ENCODE measurements around the gene HSD17B2.

The HSD17B2 gene

GRCh38 chr16:82050909-82051357 is 15.9 kb downstream of the HSD17B2 start:
- no peak for DNase-seq

- DNase-seq, result no peak
These were observed 16.6 kb downstream of the HSD17B2 start for GRCh38 chr16:82051656-82052055.

- DNase-seq, result no peak
These were observed 20.1 kb downstream of the HSD17B2 start for GRCh38 chr16:82055117-82055516.

DNA sequence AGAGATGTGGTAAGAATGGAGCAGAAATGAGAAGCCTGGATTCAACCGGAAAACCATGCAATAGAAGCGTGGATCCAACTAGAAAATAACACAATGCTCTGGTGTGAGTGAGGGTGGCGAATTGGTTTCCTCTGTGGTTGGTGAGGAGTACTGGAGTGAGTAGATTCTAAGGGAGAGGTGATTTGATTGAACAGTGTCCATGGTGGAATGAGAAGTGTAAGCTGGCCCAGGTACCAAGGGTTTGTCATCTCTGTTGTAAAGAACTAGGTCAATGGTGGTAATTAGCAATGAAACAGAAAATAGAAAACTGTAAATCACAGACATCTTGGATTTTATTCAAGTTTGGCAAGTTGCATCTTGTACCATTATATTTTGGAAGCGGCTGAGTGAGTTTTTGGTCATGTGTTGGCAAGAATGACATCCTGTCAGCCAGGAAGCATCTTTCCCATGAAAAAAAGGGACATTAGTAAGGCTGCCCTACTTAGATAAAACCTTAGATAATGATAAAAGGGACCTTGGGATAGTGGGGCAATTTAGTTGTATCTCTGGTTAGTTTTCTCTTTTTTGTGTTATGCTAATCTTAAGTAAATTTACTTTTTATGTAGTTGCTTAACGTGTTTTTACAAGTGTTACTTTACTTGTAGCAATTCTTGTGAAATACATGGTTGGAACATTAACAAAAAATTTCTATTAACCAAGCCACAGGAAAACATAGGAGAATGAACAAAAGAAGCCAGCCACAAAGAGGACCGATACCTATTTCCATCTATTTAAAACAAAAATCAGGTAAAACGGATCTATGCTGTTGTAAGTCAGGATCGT is 20.9 kb downstream of the HSD17B2 start:
- DNase-seq, result no peak

DNA sequence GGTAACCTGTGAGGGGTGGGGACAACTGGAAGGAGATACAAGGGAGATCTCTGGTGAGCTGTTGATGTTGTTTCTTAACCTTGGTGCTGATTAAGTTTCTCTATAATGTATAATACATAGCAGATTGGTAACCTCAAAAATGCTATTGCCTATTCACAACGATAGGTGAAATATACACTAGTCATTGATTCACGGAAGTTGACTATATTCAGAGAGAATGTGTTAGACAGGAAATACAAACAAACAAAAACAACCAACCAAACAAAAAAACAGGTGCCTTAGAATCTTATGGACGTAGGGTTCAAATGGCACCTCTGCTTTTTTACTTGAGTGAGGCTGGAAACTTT is 21.5 kb downstream of the HSD17B2 start:
- no peak for DNase-seq

GRCh38 chr16:82059161-82059982 is 24.3 kb downstream of the HSD17B2 start:
- DNase-seq, result no peak

- DNase-seq, result no peak
These were observed 24.9 kb downstream of the HSD17B2 start for GRCh38 chr16:82059983-82060421.

DNA sequence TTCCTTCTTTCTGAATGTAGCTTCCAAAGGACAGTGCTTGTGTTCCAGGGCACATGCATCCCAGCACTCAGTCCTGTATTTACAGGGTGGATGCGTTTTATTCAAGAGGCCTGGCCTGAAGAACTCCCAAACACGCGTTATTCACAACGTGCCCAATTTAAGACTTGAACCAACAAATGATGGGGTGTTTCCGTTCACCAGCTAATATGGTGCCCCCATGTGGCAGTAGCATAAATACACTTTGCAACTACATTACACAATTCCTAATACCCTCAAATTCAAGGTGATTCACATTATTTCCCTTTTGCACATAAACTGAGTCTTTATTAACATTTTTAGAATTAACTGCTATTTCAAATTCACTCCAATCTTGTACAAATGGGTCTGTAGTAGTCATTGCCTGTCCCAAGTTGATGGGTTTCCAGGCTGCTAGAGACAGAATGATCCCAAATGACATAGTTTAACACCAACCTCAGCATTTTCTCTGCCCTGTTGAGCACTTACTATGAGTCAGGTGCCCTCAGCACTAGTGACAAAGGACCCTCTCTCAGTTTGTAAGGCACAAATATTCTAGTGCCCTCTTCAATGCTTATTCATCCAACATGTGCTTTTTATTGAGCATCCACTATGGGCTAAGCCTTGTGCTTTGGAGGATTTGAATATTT is 26.9 kb downstream of the HSD17B2 start:
- DNase-seq, result no peak

DNA sequence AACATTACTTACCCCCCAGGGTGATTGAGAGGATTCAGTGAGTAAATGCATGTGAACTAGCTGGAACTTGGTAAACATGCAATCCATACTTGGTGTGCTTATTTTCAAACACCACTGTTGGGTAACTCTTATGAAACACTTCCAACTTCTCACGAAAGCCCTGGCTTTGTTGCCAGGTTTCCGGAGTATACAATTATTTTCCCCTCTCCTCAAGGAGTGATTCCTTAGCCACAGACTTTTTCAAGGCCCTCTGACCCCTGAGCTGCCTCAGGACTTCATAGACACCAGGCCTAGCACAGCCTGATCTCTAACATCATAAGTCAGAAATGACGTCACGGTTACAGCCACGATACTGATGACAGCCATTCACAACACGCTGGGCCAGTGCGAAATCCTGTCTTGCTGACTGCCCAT is 27.6 kb downstream of the HSD17B2 start:
- DNase-seq, result no peak

DNA sequence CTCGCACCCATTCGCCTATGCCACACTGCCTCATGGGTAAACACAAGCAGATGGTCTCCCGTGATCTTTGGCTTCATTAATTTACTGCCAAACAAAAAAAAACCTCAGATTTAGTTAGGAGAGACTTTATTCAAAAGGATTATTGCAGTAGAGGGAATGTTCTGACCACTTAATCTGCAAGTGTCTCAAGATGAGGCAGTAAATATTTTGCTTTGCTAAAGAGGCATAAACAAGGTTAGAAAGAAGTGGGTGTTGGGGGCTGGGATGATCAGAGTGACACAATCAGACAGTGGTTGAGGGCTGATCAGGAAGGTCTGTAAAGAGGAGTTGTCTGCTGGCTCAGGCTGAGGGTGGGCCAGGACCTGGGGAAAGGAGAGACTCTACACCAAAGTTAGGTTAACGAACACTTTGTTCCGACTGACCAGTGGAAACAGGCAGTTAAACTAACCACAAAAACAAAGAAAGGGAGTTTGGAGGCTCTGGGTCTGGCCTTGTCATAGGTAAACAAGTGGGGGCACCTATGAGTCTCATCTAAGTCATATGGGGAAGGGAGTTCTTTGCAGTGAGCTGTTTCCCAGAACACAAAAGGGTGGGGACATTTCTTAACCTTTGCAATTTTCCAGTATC is 28.5 kb downstream of the HSD17B2 start:
- DNase-seq, result no peak

DNA sequence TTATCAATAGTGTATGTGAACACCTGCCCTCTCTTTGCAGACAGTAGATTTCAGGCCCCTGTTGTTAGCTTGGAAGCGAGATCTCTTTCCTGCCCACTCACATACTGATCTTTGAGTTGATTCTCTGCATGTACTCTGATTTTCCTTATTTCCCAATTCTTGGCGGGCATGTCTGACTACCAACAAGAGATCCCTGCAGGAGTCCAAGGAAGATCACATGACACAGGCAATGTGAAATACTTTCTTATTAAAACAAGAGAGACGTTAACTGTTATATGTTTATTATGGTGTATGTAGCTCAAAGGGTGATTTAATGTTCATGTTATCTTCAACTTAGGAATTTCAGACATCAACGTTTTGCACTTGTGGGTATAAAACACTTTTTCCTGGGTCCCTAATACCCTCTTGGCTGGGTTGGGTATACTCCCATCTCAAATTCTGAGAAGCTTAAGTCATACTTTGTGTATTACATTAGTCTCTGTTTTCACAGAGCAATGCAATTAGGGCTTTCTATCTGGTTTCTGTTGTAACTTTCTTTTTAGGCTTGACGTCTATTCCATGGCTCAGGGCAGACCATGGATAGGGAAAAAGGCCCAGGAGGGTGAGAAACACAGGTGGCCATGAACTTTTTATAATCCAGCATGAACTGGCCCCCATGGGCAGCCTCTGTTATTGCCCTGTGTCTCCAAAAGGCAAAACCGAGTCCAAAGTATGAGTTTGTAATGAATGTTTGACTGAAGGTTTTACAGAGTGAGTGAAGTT is 32.2 kb downstream of the HSD17B2 start:
- no peak for DNase-seq

DNA sequence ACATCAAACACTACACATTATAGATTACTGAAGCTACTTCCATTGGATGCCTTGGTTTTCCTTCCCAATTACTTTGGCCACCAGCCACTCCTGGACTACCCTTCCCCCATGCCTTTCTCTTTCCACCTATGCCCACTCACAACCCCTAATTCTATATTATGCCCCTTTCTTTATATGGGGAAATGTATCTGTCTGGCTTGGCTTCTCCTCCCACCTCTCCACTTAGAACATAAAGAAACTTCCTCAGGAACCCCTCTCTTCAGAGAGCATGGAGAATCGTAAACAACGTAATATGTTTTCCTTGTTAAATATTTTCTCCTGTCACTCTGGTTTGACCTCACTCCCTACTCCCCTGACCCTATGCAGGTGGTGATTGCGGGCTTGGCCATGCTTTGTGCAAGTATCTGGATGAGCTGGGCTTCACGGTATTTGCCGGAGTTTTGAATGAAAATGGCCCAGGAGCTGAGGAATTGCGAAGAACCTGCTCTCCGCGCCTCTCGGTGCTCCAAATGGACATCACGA is 32.8 kb downstream of the HSD17B2 start:
- no peak for DNase-seq

- no peak for DNase-seq
These were observed 35.8 kb downstream of the HSD17B2 start for GRCh38 chr16:82070656-82071369.

GRCh38 chr16:82071421-82071820 is 36.4 kb downstream of the HSD17B2 start:
- DNase-seq, result no peak

GRCh38 chr16:82072313-82072712 is 37.3 kb downstream of the HSD17B2 start:
- DNase-seq, result no peak

DNA sequence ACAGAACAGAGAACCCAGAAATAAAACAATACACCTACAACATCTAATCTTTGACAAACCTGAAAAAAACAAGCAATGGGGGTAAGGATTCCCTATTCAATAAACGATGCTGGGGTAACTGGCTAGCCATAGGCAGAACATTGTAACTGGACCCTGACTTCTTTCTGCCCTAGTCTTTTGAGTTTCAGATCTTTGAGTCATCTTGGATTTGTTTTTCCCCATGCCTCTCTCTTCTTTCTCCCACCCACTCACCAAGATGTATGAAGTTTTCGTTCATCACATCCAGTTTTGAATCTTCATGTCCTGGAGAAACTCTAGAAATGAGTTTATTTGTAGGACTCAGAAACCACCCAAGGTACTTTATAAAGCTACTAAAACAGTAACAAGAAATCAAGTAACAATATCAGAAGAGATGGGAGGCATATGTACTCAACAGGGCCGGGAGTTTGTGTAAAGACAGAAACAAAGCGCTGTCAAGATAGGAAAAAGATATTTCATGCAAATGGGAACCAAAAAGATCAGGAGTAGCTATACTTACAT is 39.0 kb downstream of the HSD17B2 start:
- DNase-seq, result no peak

GRCh38 chr16:82078125-82078524 is 43.1 kb downstream of the HSD17B2 start:
- no peak for DNase-seq

DNA sequence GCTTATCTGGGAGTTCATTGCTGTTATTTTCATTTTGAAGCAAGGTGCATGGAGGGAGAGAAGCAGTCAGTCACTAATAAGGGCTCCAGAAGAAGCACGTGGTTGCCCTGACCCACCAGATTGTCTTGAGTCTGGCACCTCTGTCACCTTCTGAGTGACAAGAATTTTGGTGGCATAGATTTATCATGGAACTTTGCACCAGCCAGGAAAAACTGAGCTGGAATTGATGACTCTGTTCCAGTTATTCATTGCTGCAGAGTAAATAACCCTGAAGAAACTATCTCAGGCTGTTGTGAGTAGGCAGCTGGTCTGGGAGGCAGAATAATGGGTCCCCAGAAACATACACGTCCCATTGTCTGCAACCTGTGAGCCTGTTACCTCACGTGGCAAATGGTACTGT is 44.8 kb downstream of the HSD17B2 start:
- no peak for DNase-seq

- no peak for DNase-seq
These were observed 46.2 kb downstream of the HSD17B2 start for GRCh38 chr16:82081264-82081663.

- no peak for DNase-seq
These were observed 47.0 kb downstream of the HSD17B2 start for GRCh38 chr16:82082097-82082496.

Measured in left hindlimb (tissue), 1 donor.